ENCODE measurements around the gene BCAS1.

The BCAS1 gene

DNA sequence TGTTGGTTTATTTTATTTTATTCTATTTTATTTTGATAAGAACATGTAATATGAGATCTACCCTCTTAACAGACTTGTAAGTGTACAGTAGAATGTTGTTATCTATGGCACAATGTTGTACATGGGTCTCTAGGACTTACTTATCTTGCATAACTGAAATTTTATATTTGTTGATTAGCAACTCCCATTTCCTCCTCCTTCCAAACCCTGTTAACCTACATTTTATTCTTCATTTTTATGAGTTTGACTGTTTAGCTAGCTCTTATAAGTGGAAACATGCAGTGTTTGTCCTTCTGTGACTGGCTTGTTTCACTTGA is 37.9 kb upstream of the BCAS1 start:
- Mint-ChIP-seq H3K36me3 (ENCODE audit: low read depth) (no peaks in the 10 kb centered on the region), H3K27ac (no peak overlapping the region), H3K27me3 (ENCODE audit: low read depth) (peaks cover 13% of the 10 kb centered on the region), H3K4me3 (no peak overlapping the region), H3K4me1 (ENCODE audit: low read depth) (peaks cover 12% of the 10 kb centered on the region), H3K9me3 (no peaks in the 10 kb centered on the region)
- DNase-seq (ENCODE audit: low spot score), result no peak

DNA sequence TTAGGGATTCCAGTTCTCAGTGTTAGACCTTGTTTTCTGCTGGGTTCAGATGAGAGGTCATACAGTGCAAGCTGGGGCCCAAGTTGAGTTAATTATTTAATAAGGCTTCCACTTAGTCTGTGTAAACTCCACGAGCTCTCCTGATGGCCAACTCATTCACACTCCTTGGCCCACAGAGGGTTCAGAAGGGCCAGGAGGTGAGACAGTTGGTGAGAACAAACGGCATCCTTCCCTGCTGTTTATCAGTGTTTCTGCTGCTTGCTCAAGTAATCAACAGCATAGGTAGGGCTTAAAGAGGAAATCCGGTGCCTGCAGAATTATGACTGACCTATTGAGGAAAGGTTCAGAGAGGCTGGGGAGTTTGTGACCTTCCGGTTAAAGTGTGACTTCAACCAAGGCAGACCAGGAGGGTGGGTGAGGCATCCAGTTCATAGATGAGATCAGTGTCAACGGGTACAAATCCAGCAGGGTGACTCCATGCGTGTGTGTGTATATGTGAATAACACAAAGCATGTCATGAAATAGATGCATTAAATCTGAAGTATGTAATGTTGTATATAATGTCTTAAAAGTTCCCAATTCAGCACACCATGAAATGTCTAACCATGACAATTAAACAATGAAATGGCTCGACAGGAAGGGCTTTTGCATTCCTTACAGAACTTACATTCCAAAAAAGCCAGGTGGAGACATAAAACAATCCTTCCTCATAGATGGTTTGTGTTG is 37.4 kb upstream of the BCAS1 start:
- Mint-ChIP-seq H3K36me3 (ENCODE audit: low read depth) (no peaks in the 10 kb centered on the region), H3K9me3 (no peaks in the 10 kb centered on the region), H3K4me3 (no peak overlapping the region), H3K27me3 (ENCODE audit: low read depth) (peaks cover 13% of the 10 kb centered on the region), H3K27ac (no peak overlapping the region), H3K4me1 (ENCODE audit: low read depth) (peaks cover 13% of the 10 kb centered on the region)
- DNase-seq (ENCODE audit: low spot score), result no peak

DNA sequence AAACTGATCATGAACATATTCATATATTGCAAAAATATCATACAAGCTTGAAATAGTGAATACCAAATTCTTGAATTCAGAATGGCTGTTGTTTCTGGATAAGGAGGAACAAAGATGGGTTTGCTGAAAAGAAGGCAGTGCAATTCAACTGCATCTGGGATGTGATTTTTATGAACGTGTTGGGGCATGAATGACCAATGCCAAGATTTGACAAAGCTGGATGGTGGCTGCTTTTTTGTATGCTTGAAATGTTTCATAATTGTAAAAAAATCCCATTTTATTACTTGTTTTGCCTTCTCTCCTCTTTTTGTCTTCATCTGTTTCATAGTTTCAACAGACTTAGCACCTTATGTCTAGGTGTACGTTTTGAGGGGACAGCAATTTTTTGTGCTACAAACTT is 36.8 kb upstream of the BCAS1 start:
- no peaks in the 10 kb centered on the region for H3K9me3 Mint-ChIP-seq
- no peak overlapping the region for H3K4me3 Mint-ChIP-seq
- H3K4me1 Mint-ChIP-seq (ENCODE audit: low read depth), result peaks cover 13% of the 10 kb centered on the region
- no peak for DNase-seq (ENCODE audit: low spot score)
- no peak overlapping the region for H3K27ac Mint-ChIP-seq
- peaks cover 13% of the 10 kb centered on the region for H3K27me3 Mint-ChIP-seq (ENCODE audit: low read depth)
- H3K36me3 Mint-ChIP-seq (ENCODE audit: low read depth), result no peaks in the 10 kb centered on the region

DNA sequence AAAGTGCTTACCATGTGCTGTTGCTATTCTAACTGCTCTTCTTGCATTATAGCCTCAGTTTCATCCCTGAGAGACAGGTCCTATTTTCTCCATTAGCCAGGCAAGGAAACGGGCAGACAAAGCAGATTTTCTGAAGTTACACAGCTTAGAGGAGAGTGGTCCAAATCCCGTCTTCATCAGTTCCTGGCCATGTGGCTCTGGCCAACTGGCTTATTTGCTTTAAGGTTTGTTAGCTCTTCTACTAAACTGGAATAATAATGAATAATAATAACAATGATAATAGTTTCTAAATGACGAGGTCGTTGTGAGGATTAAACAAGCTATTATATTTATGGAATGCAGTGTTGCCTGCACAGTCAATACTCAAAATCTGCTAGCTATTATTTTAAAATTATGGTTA is 35.8 kb upstream of the BCAS1 start:
- no peak for DNase-seq (ENCODE audit: low spot score)
- Mint-ChIP-seq H3K9me3 (no peaks in the 10 kb centered on the region), H3K27me3 (ENCODE audit: low read depth) (peaks cover 11% of the 10 kb centered on the region), H3K36me3 (ENCODE audit: low read depth) (no peaks in the 10 kb centered on the region), H3K27ac (no peak overlapping the region), H3K4me3 (no peak overlapping the region), H3K4me1 (ENCODE audit: low read depth) (peaks cover 13% of the 10 kb centered on the region)

DNA sequence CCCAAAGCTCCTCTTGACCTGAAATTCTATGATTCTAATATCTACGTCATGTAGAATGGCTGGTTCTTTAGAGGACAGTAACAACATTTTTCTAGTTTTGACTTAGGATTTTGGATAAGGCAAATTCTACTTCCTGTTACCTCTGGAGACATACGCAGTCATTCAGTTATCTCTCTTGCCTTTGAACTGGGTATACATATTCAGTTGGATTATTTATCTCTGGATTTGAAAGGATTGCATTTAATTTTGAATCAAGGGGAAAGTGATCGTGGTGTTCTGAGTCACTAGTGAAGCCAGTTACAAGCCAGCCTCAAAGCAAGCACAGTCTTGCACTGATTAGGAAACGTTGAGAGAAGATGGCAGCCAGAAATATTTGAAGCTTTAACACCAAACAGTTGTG is 35.3 kb upstream of the BCAS1 start:
- Mint-ChIP-seq H3K4me3 (no peak overlapping the region), H3K36me3 (ENCODE audit: low read depth) (no peaks in the 10 kb centered on the region), H3K27ac (no peak overlapping the region), H3K27me3 (ENCODE audit: low read depth) (peaks cover 11% of the 10 kb centered on the region), H3K9me3 (no peaks in the 10 kb centered on the region), H3K4me1 (ENCODE audit: low read depth) (peaks cover 12% of the 10 kb centered on the region)
- DNase-seq (ENCODE audit: low spot score), result no peak

DNA sequence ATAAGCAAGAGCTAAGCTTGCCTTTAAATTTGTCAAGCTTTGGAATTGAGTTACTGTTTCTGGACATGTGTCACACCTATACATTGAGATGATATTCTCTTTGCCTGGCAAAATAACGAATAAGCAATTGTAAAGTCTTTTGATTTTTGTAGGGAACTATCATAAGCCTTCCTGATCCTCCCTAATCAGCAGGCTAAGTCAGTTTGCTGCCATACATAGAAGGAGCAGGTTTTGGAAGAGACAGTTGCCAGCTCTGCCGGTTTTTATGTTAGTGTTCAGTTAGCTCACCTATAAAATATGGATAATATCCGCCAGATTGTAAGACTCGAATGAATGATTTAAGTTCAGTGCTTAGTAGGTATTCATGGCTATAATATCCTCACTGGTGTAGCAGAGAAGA is 34.4 kb upstream of the BCAS1 start:
- peaks cover 4% of the 10 kb centered on the region for H3K4me1 Mint-ChIP-seq (ENCODE audit: low read depth)
- H3K27me3 Mint-ChIP-seq (ENCODE audit: low read depth), result peaks cover 11% of the 10 kb centered on the region
- no peak for DNase-seq (ENCODE audit: low spot score)
- no peaks in the 10 kb centered on the region for H3K9me3 Mint-ChIP-seq
- H3K27ac Mint-ChIP-seq, result no peak overlapping the region
- no peak overlapping the region for H3K4me3 Mint-ChIP-seq
- no peaks in the 10 kb centered on the region for H3K36me3 Mint-ChIP-seq (ENCODE audit: low read depth)

DNA sequence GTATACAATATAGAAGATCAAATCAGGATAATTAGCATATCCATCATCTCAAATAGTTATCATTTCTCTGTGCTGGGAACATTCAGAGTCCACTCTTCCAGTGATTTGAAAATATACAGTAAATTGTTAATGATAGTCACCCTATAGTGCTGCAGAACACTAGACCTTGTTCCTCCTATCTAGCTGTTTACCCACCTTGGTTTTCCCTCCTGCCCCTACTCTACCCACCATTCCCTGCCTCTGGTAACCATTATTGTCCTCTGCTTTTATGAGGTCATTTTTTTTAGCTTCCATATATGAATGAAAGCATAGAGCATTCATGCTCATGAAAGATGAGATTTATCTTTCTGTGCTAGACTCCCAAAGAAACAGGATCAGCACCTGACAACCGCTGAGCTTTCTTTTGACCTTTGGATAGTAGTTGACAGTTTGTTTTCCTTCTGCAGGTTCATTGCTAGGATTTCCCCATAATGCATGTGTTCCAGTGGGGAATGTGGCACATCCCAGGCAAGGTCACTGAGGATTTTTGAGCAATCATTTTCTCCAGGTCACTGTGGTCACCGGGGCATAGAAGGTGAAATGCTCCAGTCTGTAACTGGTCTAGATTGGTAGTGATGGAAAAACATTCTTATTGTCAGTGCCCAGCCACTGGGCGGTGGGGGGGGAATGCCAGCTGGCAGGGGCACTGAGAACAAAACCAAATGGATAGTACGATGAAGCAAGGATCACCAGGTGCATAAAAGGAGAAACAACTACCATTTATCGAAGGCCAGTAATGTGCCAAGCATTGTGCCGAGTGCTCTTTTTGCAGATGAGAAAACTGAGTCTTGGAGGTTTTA is 33.6 kb upstream of the BCAS1 start:
- no peak overlapping the region for H3K4me3 Mint-ChIP-seq
- peaks cover 11% of the 10 kb centered on the region for H3K27me3 Mint-ChIP-seq (ENCODE audit: low read depth)

DNA sequence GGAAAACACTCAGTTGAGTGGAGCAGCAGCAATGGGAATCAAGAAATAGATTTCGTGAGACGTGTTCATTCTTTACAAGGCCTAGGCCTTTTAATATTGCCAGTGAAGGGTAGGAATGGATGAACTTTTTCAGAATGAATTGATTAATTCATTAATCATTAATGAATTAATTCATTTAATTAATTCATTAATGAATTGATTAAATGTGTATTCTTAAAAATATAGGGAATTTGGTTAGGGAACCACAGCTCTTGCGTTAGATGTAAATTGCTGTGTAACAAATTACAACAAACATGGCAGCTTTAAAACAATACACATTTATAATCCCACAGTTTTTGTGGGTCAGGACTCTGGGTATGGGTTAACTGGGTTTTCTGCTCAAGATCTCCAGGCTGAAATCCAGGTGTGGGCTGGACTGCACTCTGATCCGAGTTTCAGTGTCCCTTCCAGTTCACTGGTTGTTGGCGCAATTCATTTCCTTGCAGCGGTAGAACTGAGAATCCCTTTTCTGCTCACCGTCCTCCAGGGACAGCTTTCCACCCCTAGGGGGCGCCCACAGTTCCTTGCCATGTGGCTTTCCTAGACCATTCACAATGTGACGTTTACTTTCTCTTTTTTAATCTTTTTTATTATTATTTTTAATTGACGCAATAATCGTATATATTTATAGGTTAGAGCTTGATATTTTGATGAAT is 32.8 kb upstream of the BCAS1 start:
- H3K9me3 Mint-ChIP-seq, result no peaks in the 10 kb centered on the region
- H3K4me3 Mint-ChIP-seq, result no peak overlapping the region
- H3K36me3 Mint-ChIP-seq (ENCODE audit: low read depth), result no peaks in the 10 kb centered on the region
- H3K4me1 Mint-ChIP-seq (ENCODE audit: low read depth), result peaks cover 4% of the 10 kb centered on the region
- H3K27me3 Mint-ChIP-seq (ENCODE audit: low read depth), result peaks cover 11% of the 10 kb centered on the region
- DNase-seq (ENCODE audit: low spot score), result peak; percentile 56
- no peak overlapping the region for H3K27ac Mint-ChIP-seq

More for the DNA sequence above, 33.6 kb upstream of the BCAS1 start:
- H3K9me3 Mint-ChIP-seq, result no peaks in the 10 kb centered on the region
- peaks cover 4% of the 10 kb centered on the region for H3K4me1 Mint-ChIP-seq (ENCODE audit: low read depth)
- H3K36me3 Mint-ChIP-seq (ENCODE audit: low read depth), result no peaks in the 10 kb centered on the region
- H3K27ac Mint-ChIP-seq, result no peak overlapping the region
- DNase-seq (ENCODE audit: low spot score), result no peak

DNA sequence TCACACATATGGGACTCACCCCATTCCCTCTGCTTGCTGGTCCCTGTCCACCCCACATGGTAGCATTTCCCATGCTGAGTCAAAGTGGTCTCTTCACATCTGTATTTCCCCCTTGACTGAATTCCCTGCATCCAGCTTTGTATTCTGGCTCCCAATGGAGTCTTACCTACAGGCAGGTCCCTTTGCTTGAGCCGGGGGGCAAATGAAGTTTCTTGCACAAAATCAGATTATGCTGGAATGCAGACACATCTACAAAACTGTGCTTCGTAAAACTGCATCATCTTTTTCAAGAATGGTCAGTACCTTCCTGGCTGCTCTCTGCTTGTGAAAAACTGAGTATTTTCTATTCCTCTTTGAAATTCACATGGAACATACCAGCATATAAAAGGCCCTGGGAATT is 32.1 kb upstream of the BCAS1 start:
- Mint-ChIP-seq H3K4me3 (no peak overlapping the region), H3K36me3 (ENCODE audit: low read depth) (no peaks in the 10 kb centered on the region), H3K27me3 (ENCODE audit: low read depth) (peaks cover 8% of the 10 kb centered on the region), H3K27ac (no peak overlapping the region), H3K4me1 (ENCODE audit: low read depth) (peaks cover 4% of the 10 kb centered on the region), H3K9me3 (no peaks in the 10 kb centered on the region)
- DNase-seq (ENCODE audit: low spot score), result no peak

DNA sequence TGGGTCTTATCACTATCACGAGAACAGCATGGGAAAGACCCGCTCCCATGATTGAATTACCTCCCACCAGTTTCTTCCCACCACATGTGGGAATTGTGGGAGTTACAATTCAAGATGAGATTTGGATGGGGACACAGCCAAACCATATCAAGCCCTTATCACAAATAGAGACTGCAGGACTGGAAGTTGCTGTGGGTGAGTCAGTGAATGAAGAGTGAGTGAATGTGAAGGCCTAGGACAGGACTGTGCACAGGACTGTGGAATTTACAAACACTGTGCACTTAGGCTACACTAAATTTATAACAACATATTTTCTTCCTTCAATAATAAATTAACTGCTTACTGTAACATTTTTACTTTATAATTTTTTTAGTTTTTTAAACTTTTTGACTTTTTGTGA is 30.2 kb upstream of the BCAS1 start:
- Mint-ChIP-seq H3K4me3 (no peak overlapping the region), H3K27me3 (ENCODE audit: low read depth) (peaks cover 9% of the 10 kb centered on the region), H3K27ac (no peak overlapping the region), H3K36me3 (ENCODE audit: low read depth) (no peaks in the 10 kb centered on the region), H3K9me3 (no peaks in the 10 kb centered on the region), H3K4me1 (ENCODE audit: low read depth) (peaks cover 7% of the 10 kb centered on the region)
- no peak for DNase-seq (ENCODE audit: low spot score)

DNA sequence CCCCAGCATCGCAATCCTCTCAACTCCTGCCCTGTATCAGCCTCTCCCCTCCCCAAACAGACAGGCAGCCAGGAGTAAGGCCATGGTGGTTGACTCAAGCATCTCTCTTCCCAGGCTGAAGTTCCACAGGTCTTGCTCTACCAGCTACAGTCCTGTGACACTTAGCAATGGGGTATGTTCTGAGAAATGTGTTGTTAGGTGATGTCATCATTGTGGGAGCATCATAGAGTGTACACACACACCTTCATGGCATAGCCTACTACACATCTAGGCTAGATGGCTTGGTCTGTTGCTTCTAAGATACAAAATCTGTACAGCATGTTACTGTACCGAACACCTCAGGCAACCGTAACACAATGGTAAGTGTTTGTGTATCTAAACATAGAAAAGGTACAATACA is 29.5 kb upstream of the BCAS1 start:
- no peak overlapping the region for H3K27ac Mint-ChIP-seq
- peaks cover 9% of the 10 kb centered on the region for H3K27me3 Mint-ChIP-seq (ENCODE audit: low read depth)
- peaks cover 4% of the 10 kb centered on the region for H3K4me1 Mint-ChIP-seq (ENCODE audit: low read depth)
- no peaks in the 10 kb centered on the region for H3K9me3 Mint-ChIP-seq
- no peak for DNase-seq (ENCODE audit: low spot score)
- no peaks in the 10 kb centered on the region for H3K36me3 Mint-ChIP-seq (ENCODE audit: low read depth)
- no peak overlapping the region for H3K4me3 Mint-ChIP-seq

DNA sequence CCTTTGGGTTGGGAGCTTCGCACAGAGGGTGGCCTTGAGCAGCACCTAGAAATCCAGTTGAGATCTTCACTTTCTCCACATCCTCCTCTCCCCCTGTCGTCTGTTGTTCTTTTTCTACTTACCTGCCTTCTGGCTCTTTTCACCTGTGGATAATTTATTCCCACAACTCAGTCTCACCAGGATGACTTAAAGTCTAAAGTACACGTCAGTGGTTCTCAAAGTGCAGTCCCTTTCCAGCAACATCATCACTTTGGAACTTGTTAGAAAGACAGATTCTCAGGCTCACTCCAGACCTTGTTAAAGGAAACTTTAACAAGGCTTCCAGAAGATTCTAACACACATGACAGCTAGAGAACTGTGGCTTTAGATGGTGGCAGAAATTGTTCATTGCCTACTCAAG is 27.7 kb upstream of the BCAS1 start:
- peaks cover 2% of the 10 kb centered on the region for H3K4me1 Mint-ChIP-seq (ENCODE audit: low read depth)
- H3K4me3 Mint-ChIP-seq, result no peak overlapping the region
- H3K27me3 Mint-ChIP-seq (ENCODE audit: low read depth), result peaks cover 11% of the 10 kb centered on the region
- no peaks in the 10 kb centered on the region for H3K9me3 Mint-ChIP-seq
- no peak overlapping the region for H3K27ac Mint-ChIP-seq
- no peaks in the 10 kb centered on the region for H3K36me3 Mint-ChIP-seq (ENCODE audit: low read depth)
- DNase-seq (ENCODE audit: low spot score), result no peak

DNA sequence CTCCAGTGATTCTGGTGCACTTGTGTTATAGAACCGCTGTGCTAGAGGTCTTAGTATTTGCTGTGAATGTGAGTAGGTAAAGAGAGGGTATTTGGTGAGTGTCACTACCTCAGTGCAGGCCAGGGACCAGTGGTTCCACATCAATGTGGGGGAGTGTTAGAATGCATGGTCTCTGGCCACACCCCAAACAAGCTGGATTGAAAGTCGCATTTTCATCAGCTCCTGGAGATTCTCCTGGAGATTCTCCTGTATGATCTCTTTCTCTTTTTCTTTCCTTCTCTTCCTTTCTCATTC is 26.8 kb upstream of the BCAS1 start:
- Mint-ChIP-seq H3K36me3 (ENCODE audit: low read depth) (no peaks in the 10 kb centered on the region), H3K9me3 (no peaks in the 10 kb centered on the region), H3K4me1 (ENCODE audit: low read depth) (peaks cover 2% of the 10 kb centered on the region), H3K27ac (no peak overlapping the region), H3K27me3 (ENCODE audit: low read depth) (peaks cover 14% of the 10 kb centered on the region), H3K4me3 (no peak overlapping the region)
- DNase-seq (ENCODE audit: low spot score), result no peak

DNA sequence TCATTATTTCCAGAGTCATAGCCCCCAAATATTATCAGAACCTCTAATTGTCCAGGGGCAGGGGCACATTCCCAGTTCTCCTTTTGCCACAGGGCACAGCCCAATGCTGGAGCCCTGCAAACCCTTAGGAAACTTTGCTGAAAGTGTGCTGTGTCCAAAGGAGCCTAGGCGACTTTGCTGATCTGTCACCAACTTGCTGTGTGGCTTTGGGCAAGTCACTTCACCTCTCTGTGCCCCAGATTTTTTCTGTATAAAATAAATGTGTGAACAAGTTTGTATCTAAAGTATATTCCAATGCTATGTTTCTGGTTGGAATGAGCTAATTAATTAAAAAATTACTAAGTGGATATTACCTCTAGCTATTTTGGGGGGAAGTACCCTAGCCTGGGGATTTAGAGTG is 25.4 kb upstream of the BCAS1 start:
- Mint-ChIP-seq H3K9me3 (no peaks in the 10 kb centered on the region), H3K27me3 (ENCODE audit: low read depth) (peaks cover 17% of the 10 kb centered on the region), H3K4me3 (no peak overlapping the region), H3K27ac (no peak overlapping the region), H3K4me1 (ENCODE audit: low read depth) (peaks cover 2% of the 10 kb centered on the region), H3K36me3 (ENCODE audit: low read depth) (no peaks in the 10 kb centered on the region)
- DNase-seq (ENCODE audit: low spot score), result no peak
